ENCODE measurements around the gene GALNT10. TPM values are rescaled to one million over a fixed set of nuclear protein-coding genes. Genes with fewer than 3 reads are reported as not detected.

GALNT10 gene
- total and polyA plus RNA-seq, 2 of the 8 experiments (the other 6 are each of a cell fraction or from before 2014, with no cell fraction given), result 4.6 to 15.5 TPM

- Histone ChIP-seq H3K23ac (ENCODE audit: insufficient read length) (no peak overlapping the region), H2BK15ac (ENCODE audit: low read length) (no peak overlapping the region), H2BK20ac (ENCODE audit: low read length) (no peak overlapping the region; the same call in 1 of the 2 replicates), H2AK5ac (ENCODE audit: low read depth, low read length) (no peak overlapping the region), H4K20me1 (replicated peaks in 1 of 2; ENCODE audit: control insufficient read depth in 1 of 2, insufficient read depth in 2 of 2, low read length in 2 of 2) (no peaks in the 10 kb centered on the region), H3K23me2 (ENCODE audit: low read depth, low read length) (no peaks in the 10 kb centered on the region; the same call in 1 of the 2 replicates), H4K5ac (ENCODE audit: insufficient read length, low read depth, low read length) (no peak overlapping the region), H3K9ac (replicated peaks in 1 of 4; ENCODE audit: extremely low read depth in 1 of 4, low read depth in 3 of 4, low read length in 3 of 4) (no peak overlapping the region), H3K9me3 (ENCODE audit: insufficient read depth in 2 of 2, low read depth in 1 of 2, low read length in 1 of 2) (no peaks in the 10 kb centered on the region), H3K4me1 (replicated peaks in 1 of 4; ENCODE audit: control insufficient read depth in 3 of 4, insufficient read depth in 4 of 4, low read length in 3 of 4) (peaks cover 3 to 7% (median 4%) of the 10 kb centered on the region in 4 experiments; a peak in 5 of 7 replicates), H2AFZ (ENCODE audit: low read length) (no peak overlapping the region), H3K18ac (ENCODE audit: extremely low read depth, low read length) (no peak overlapping the region), H3K36me3 (ENCODE audit: control insufficient read depth in 2 of 4, insufficient read depth in 4 of 4, low read length in 3 of 4) (no peaks in the 10 kb centered on the region), H3K79me1 (ENCODE audit: low read depth, low read length) (no peaks in the 10 kb centered on the region), H2BK12ac (ENCODE audit: low read depth, low read length) (no peak overlapping the region), H4K8ac (ENCODE audit: extremely low read depth, insufficient read depth, low read length) (no peak overlapping the region), H3K56ac (replicated peaks; ENCODE audit: insufficient read length, low read depth, low read length) (no peak overlapping the region), H3K4me3 (ENCODE audit: extremely low read depth in 1 of 4, insufficient read depth in 2 of 4, low read depth in 3 of 4, low read length in 4 of 4) (no peak overlapping the region), H2BK120ac (replicated peaks; ENCODE audit: low read depth, low read length) (no peak overlapping the region), H2BK5ac (ENCODE audit: low read depth, low read length) (no peak overlapping the region), H3K4me2 (ENCODE audit: insufficient read depth in 1 of 2, low read depth in 2 of 2, low read length in 2 of 2) (no peak overlapping the region), H3K27ac (ENCODE audit: low read depth, low read length) (no peak overlapping the region), H3K14ac (ENCODE audit: insufficient read length) (no peak overlapping the region), H4K91ac (replicated peaks; ENCODE audit: insufficient read length, low read length) (no peak overlapping the region), H3K79me2 (ENCODE audit: control insufficient read depth in 1 of 2, insufficient read depth in 2 of 2, low read length in 2 of 2) (no peaks in the 10 kb centered on the region), H3K27me3 (replicated peaks in 1 of 4; ENCODE audit: control insufficient read depth in 3 of 4, extremely low read depth in 1 of 4, insufficient read depth in 3 of 4, low read length in 3 of 4) (no peaks in the 10 kb centered on the region), H3K4ac (replicated peaks; ENCODE audit: insufficient read length, low read depth, low read length) (no peak overlapping the region)
- ChIA-PET POLR2A (ENCODE audit: partially characterized antibody) (no interaction called here), CTCF (ENCODE audit: partially characterized antibody) (interaction anchor here (0.9 to 15.1 kb wide), 8 partner anchors 9 to 231 kb away, joined by 3 to 211 read pairs (median 4); no protein-coding TSS in a partner anchor)
- TF ChIP-seq TCF12 (IDR thresholded peaks at IDR 0.05; ENCODE audit: low read depth, low read length) (no peak), GTF2F1 (IDR thresholded peaks at IDR 0.05; ENCODE audit: borderline replicate concordance, low read depth, low read length) (no peak)
- TF ChIP-seq, protein P1, sequence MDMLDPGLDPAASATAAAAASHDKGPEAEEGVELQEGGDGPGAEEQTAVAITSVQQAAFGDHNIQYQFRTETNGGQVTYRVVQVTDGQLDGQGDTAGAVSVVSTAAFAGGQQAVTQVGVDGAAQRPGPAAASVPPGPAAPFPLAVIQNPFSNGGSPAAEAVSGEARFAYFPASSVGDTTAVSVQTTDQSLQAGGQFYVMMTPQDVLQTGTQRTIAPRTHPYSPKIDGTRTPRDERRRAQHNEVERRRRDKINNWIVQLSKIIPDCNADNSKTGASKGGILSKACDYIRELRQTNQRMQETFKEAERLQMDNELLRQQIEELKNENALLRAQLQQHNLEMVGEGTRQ (IDR thresholded peaks at IDR 0.05; ENCODE audit: low read length), result no peak
- DNase-seq (ENCODE audit: low read depth in 1 of 2, low spot score in 2 of 2) (no peak), FAIRE-seq (no peak)
- 94% methylated on average over 2 of the region's 2 CpGs; no CpG with 5 or more reads in 1 of the 2 experiments for WGBS, 2 experiments (ENCODE audit: extremely low coverage in 1 of 2, insufficient coverage in 1 of 2, insufficient read length in 1 of 2, insufficient replicate concordance in 2 of 2, low coverage in 1 of 2, low lambda C conversion rate in 2 of 2, missing lambda C conversion rate in 1 of 2)
These were observed 17.7 kb upstream of the GALNT10 start for GRCh38 chr5:154172785-154173184.
